ENCODE measurements around the gene GHRHR. TPM values are rescaled to one million over a fixed set of nuclear protein-coding genes. Genes with fewer than 3 reads are reported as not detected.

Gene GHRHR
- total and polyA plus RNA-seq, 2 donors from 2014 or later, result 0.75 TPM; not detected in 1

DNA sequence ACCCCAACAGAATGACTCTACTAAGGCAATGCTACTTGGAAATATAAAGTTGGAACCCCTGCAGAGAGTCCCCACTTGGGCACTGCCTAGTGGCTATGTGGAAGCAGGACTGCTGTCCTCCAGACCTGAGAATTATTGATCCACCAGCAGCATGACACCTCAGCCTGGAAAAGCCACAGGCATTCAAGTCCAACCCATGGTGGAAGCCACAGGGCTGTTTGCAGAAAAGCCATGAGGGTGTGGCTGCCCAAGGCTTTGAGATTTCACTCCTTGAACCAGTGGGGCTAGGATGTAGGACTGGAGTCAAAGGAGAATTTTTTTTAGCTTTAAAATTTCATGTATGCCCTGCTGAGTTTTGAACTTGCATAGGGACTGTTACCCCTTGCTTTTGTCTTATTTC is 13.6 kb upstream of the GHRHR start:
- H3K36me3 ChIP-seq (ENCODE audit: control insufficient read depth in 2 of 3, insufficient read depth in 3 of 3, low read length in 3 of 3), result no peaks in the 10 kb centered on the region
- DNase-seq, result no peak
- no peak for TF ChIP-seq CTCF (IDR thresholded peaks at IDR 0.05; ENCODE audit: borderline replicate concordance, extremely low read depth, insufficient read depth)
- H3K9me3 ChIP-seq (ENCODE audit: control insufficient read depth in 2 of 3, insufficient read depth in 1 of 3, low read length in 3 of 3), result no peaks in the 10 kb centered on the region
- no peak overlapping the region for H3K27ac ChIP-seq (ENCODE audit: low read depth in 2 of 2, low read length in 2 of 2)
- H3K9ac ChIP-seq (ENCODE audit: low read length in 3 of 3), result no peak overlapping the region
- H3K27me3 ChIP-seq (ENCODE audit: control insufficient read depth, insufficient read depth, low read length), result no peaks in the 10 kb centered on the region
- intact Hi-C loops (cut with DNase I), result no loop called here
- no peak for FAIRE-seq
- no peaks in the 10 kb centered on the region for H3K4me1 ChIP-seq (ENCODE audit: control insufficient read depth in 2 of 3, insufficient read depth in 2 of 3, low read depth in 1 of 3, low read length in 3 of 3)
- H3K4me3 ChIP-seq (ENCODE audit: low read length in 3 of 3), result no peak overlapping the region

GRCh38 chr7:30954914-30955313 is 8.8 kb upstream of the GHRHR start:
- Histone ChIP-seq H3K27me3 (ENCODE audit: control insufficient read depth, insufficient read depth, low read length) (no peaks in the 10 kb centered on the region), H3K36me3 (ENCODE audit: control insufficient read depth in 2 of 3, insufficient read depth in 3 of 3, low read length in 3 of 3) (no peaks in the 10 kb centered on the region), H3K9ac (ENCODE audit: low read length in 3 of 3) (no peak overlapping the region), H3K9me3 (ENCODE audit: control insufficient read depth in 2 of 3, insufficient read depth in 1 of 3, low read length in 3 of 3) (peaks cover 0 to 5% (median 0%) of the 10 kb centered on the region in 3 donors), H3K4me1 (ENCODE audit: control insufficient read depth in 2 of 3, insufficient read depth in 2 of 3, low read depth in 1 of 3, low read length in 3 of 3) (no peaks in the 10 kb centered on the region), H3K4me3 (ENCODE audit: low read length in 3 of 3) (no peak overlapping the region), H3K27ac (ENCODE audit: low read depth in 2 of 2, low read length in 2 of 2) (no peak overlapping the region)
- no peak for FAIRE-seq
- intact Hi-C loops (cut with DNase I), result no loop called here
- DNase-seq, result no peak
- TF ChIP-seq CTCF (IDR thresholded peaks at IDR 0.05; ENCODE audit: borderline replicate concordance, extremely low read depth, insufficient read depth), result no peak

DNA sequence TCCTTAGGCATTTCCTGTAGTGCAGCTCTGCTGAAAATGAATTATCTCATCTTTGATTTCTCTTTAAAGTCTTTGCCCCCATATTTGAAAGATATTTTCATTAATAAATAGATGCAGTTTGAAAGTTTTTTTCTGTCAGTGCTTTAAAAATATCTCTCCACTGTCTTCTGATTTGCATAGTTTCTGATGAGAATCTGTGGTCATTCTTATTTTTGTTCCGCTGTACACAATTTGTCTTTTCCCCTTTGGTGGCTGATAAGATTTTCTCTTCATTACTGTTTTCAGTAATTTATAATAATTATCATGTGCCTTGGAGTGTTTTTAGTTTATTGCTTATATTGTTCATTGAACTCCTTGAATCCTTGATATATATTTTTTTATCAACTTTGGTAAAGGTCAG is 7.0 kb upstream of the GHRHR start:
- no peak for TF ChIP-seq CTCF (IDR thresholded peaks at IDR 0.05; ENCODE audit: borderline replicate concordance, extremely low read depth, insufficient read depth)
- FAIRE-seq (no peak), DNase-seq (no peak)
- Histone ChIP-seq H3K9me3 (ENCODE audit: control insufficient read depth in 2 of 3, insufficient read depth in 1 of 3, low read length in 3 of 3) (peaks cover 0 to 5% (median 0%) of the 10 kb centered on the region in 3 donors), H3K4me1 (ENCODE audit: control insufficient read depth in 2 of 3, insufficient read depth in 2 of 3, low read depth in 1 of 3, low read length in 3 of 3) (no peaks in the 10 kb centered on the region), H3K36me3 (ENCODE audit: control insufficient read depth in 2 of 3, insufficient read depth in 3 of 3, low read length in 3 of 3) (no peaks in the 10 kb centered on the region), H3K9ac (ENCODE audit: low read length in 3 of 3) (no peak overlapping the region), H3K27ac (ENCODE audit: low read depth in 2 of 2, low read length in 2 of 2) (no peak overlapping the region), H3K4me3 (ENCODE audit: low read length in 3 of 3) (no peak overlapping the region), H3K27me3 (ENCODE audit: control insufficient read depth, insufficient read depth, low read length) (no peaks in the 10 kb centered on the region)
- intact Hi-C loops (cut with DNase I), result no loop called here

DNA sequence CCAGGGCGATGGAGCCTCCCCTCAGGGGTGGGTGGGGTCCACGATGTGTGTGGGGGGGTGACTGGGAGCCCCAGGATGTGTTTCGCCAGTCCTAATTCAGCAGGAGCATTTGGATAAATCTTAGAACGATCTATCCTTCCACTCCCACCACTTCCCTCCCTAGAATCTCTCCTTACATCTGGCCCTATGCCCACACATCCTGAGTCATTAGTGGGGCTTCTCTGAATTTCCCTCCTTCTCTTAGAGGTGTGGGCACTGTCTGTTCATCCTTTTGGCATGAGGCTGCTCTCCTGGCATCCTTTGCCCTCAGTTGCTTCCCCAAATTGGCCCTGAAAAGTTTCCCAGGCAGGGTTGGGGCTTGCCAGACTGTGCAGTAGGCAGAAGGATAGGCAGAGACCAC is 1.6 kb downstream of the GHRHR start:
- DNase-seq (no peak), FAIRE-seq (no peak)
- Histone ChIP-seq H3K36me3 (ENCODE audit: control insufficient read depth in 2 of 3, insufficient read depth in 3 of 3, low read length in 3 of 3) (no peaks in the 10 kb centered on the region), H3K4me1 (ENCODE audit: control insufficient read depth in 2 of 3, insufficient read depth in 2 of 3, low read depth in 1 of 3, low read length in 3 of 3) (no peaks in the 10 kb centered on the region), H3K9ac (ENCODE audit: low read length in 3 of 3) (no peak overlapping the region), H3K4me3 (ENCODE audit: low read length in 3 of 3) (no peak overlapping the region), H3K27ac (ENCODE audit: low read depth in 2 of 2, low read length in 2 of 2) (no peak overlapping the region), H3K27me3 (ENCODE audit: control insufficient read depth, insufficient read depth, low read length) (no peaks in the 10 kb centered on the region), H3K9me3 (ENCODE audit: control insufficient read depth in 2 of 3, insufficient read depth in 1 of 3, low read length in 3 of 3) (no peaks in the 10 kb centered on the region)
- TF ChIP-seq CTCF (IDR thresholded peaks at IDR 0.05; ENCODE audit: borderline replicate concordance, extremely low read depth, insufficient read depth), result no peak
- intact Hi-C loops (cut with DNase I), result no loop called here

All from kidney (tissue), 14 donors.